ENCODE data around the gene MYO3B. TPM values are rescaled to one million over a fixed set of nuclear protein-coding genes. Genes with fewer than 3 reads are reported as not detected.

MYO3B gene
- total and polyA plus RNA-seq, 4 experiments from 2014 or later, result not detected

DNA sequence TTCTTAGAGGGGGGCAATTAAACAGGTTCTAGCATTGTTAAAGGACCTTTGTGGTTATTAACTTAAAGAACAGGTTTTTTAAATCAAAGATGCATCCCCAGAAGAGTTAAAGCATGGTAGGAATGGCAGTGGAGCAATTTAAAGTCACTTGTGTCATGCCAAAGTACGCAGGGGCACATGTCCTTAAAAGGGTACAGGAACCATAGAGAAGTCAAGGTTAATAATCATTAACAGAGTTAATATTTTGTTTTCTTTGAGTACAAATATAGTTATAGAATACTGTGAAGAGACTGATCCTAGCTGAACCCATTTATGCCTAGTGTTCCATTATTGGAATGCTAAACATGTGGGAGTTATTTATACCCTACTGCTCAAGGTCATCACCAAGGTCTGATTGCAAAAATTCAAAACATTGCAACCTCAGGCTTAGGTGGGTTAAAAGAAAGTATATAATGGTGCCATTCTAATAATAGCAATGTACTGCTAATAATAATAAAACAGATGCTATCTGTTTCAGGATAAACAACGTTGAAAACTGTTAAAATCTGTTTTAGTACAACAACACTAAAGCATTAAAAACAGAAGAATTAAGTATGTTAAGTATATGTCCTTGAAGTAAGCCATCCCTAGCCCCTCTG, 216.0 kb downstream of the MYO3B start:
- no peak for DNase-seq
- Histone ChIP-seq H3K27ac (ENCODE audit: low read depth, low read length) (no peak overlapping the region), H3K27me3 (ENCODE audit: insufficient read depth, low read length) (no peaks in the 10 kb centered on the region), H3K4me1 (ENCODE audit: insufficient read depth, low read length) (no peaks in the 10 kb centered on the region), H3K36me3 (ENCODE audit: insufficient read depth, low read length) (no peaks in the 10 kb centered on the region), H3K4me3 (ENCODE audit: low read length in 2 of 2) (no peak overlapping the region), H3K9me3 (ENCODE audit: control insufficient read depth in 1 of 2, low read length in 2 of 2) (no peaks in the 10 kb centered on the region)
- Mint-ChIP-seq H3K36me3 (no peaks in the 10 kb centered on the region), H3K27ac (no peak overlapping the region), H3K4me3 (no peak overlapping the region), H3K9me3 (no peaks in the 10 kb centered on the region), H3K27me3 (peaks cover 28 to 29% of the 10 kb centered on the region in 2 donors), H3K4me1 (no peaks in the 10 kb centered on the region)
- ChIA-PET CTCF (ENCODE audit: partially characterized antibody) (interaction anchor here (1.4 to 1.9 kb wide), 2 partner anchors 17 to 26 kb away, joined by 3 to 5 read pairs; no protein-coding TSS in a partner anchor), POLR2A (ENCODE audit: partially characterized antibody) (no interaction called here)
- intact Hi-C loops (cut with micrococcal nuclease), result no loop called here

DNA sequence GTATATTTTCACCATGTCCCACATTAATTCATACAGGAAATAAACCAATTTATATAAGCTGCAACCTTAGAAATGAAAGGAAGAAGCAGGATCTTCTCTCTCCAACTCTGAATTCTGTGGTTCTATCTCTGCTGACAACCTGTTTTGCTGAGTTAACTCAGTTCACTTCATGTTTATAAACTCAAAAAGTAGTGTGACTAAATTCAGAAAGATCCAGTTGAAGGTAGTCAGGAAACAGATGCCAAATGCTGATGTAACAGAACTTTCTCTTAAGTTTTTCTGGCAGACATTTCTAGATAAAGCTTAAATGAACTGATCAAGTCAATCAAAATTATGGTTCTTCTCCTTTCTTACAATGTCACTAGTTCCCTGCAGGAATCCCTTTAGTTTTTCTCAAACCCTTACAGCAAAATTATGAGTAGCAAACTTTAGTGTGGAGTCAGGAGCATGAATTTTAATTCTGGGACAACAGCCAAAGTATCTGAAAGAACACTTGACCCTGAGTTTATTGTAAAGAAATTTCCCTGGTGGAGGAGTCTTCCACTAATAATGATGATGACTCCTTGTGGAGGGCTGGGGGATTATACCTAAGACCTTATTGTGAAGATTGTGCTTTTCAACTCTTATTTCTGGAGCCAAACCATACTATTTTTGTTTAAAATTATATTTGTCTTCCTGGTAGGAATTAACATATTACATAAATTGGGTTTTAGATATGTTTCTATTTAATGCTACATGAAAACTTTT, 216.9 kb downstream of the MYO3B start:
- H3K9me3 ChIP-seq (ENCODE audit: control insufficient read depth in 1 of 2, low read length in 2 of 2), result no peaks in the 10 kb centered on the region
- intact Hi-C loops (cut with micrococcal nuclease), result no loop called here
- Mint-ChIP-seq H3K36me3 (no peaks in the 10 kb centered on the region), H3K27ac (no peak overlapping the region), H3K9me3 (peaks cover 0 to 2% (median 0%) of the 10 kb centered on the region in 8 donors), H3K4me3 (no peak overlapping the region), H3K27me3 (peaks cover 26 to 29% of the 10 kb centered on the region in 2 donors), H3K4me1 (no peaks in the 10 kb centered on the region)
- ChIA-PET CTCF (ENCODE audit: partially characterized antibody) (interaction anchor here (1.3 kb wide), 1 partner anchor 417 kb away, joined by 3 read pairs; no protein-coding TSS in a partner anchor), POLR2A (ENCODE audit: partially characterized antibody) (no interaction called here)
- no peak overlapping the region for H3K4me3 ChIP-seq (ENCODE audit: low read length in 2 of 2)
- no peaks in the 10 kb centered on the region for H3K36me3 ChIP-seq (ENCODE audit: insufficient read depth, low read length)
- no peaks in the 10 kb centered on the region for H3K27me3 ChIP-seq (ENCODE audit: insufficient read depth, low read length)
- no peak overlapping the region for H3K27ac ChIP-seq (ENCODE audit: low read depth, low read length)
- no peak for DNase-seq
- H3K4me1 ChIP-seq (ENCODE audit: insufficient read depth, low read length), result no peaks in the 10 kb centered on the region

DNA sequence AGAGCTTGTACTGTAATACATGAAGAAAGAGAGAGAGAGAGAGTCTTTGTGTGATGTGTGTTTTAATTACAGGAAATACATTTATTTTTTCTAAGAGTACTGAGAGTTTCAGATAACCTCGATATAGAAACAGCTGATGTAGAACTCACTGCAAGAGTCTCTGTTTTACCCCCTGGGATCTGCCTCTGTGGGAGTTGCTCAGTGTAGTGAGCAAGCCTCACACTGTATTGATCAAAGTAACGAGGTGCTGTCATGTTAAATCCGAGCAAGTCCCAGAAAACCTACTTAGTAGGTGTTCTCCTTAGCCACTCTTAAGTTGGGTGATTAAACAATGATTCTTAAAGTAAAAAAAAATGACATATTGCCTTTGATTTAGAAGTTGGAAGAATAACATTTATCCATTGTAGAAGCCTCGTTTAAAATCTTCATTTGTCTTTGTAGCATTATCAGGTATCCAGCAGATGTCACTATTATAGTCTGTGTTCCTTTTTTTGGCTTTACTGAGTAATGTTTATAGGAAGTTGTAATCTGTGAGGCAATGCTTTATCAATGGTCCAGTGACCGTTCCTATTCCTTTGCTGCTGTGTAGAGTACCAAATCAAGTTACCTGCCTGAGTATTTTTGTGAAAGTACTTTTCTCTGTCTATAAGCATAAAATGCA, 219.0 kb downstream of the MYO3B start:
- Histone ChIP-seq H3K4me3 (ENCODE audit: low read length in 2 of 2) (no peak overlapping the region), H3K27ac (ENCODE audit: low read depth, low read length) (no peak overlapping the region), H3K27me3 (ENCODE audit: insufficient read depth, low read length) (no peaks in the 10 kb centered on the region), H3K4me1 (ENCODE audit: insufficient read depth, low read length) (no peaks in the 10 kb centered on the region), H3K36me3 (ENCODE audit: insufficient read depth, low read length) (no peaks in the 10 kb centered on the region), H3K9me3 (ENCODE audit: control insufficient read depth in 1 of 2, low read length in 2 of 2) (no peaks in the 10 kb centered on the region)
- no peak for DNase-seq
- Mint-ChIP-seq H3K4me3 (no peak overlapping the region), H3K9me3 (peaks cover 0 to 3% (median 0%) of the 10 kb centered on the region in 8 donors), H3K4me1 (no peaks in the 10 kb centered on the region), H3K27me3 (peaks cover 29 to 31% of the 10 kb centered on the region in 2 donors), H3K36me3 (no peaks in the 10 kb centered on the region), H3K27ac (no peak overlapping the region)
- CTCF ChIA-PET (ENCODE audit: partially characterized antibody), result interaction anchor here (1.1 to 3.1 kb wide), 3 partner anchors 12 to 477 kb away, joined by 3 to 14 read pairs (median 5); no protein-coding TSS in a partner anchor
- POLR2A ChIA-PET (ENCODE audit: partially characterized antibody), result no interaction called here
- intact Hi-C loops (cut with micrococcal nuclease), result loop anchor here (1.0 kb wide), 1 partner anchor 415 kb away; no protein-coding TSS in a partner anchor

DNA sequence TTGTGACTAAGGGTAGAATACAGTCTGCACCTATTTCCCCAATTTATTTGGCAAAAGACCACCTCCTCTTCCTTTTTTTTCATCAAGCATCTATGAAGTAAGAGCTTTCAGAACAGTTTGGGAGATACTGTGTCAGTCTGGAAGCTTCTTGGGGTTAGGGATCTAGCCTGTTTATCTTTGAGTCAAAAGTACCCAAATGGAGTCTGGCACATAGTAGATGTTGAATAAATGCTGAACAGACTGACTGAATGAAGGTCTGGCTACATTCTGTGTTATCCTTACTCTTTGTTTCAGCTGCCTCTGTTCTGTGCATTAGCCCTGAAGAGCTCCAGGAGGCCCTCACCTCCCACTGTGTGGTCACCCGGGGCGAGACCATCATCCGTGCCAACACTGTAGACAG, 223.2 kb downstream of the MYO3B start:
- Mint-ChIP-seq H3K4me1 (no peaks in the 10 kb centered on the region), H3K27ac (no peak overlapping the region), H3K4me3 (no peak overlapping the region), H3K27me3 (peaks cover 23 to 24% of the 10 kb centered on the region in 2 donors), H3K9me3 (peaks cover 0 to 3% (median 0%) of the 10 kb centered on the region in 8 donors), H3K36me3 (no peaks in the 10 kb centered on the region)
- CTCF ChIA-PET (ENCODE audit: partially characterized antibody), result interaction anchor here (1.0 to 5.9 kb wide), 3 partner anchors 8 to 412 kb away, joined by 3 to 33 read pairs (median 4); no protein-coding TSS in a partner anchor
- no peaks in the 10 kb centered on the region for H3K4me1 ChIP-seq (ENCODE audit: insufficient read depth, low read length)
- intact Hi-C loops (cut with micrococcal nuclease), result no loop called here
- no peaks in the 10 kb centered on the region for H3K36me3 ChIP-seq (ENCODE audit: insufficient read depth, low read length)
- no peak overlapping the region for H3K27ac ChIP-seq (ENCODE audit: low read depth, low read length)
- H3K9me3 ChIP-seq (ENCODE audit: control insufficient read depth in 1 of 2, low read length in 2 of 2), result no peaks in the 10 kb centered on the region
- POLR2A ChIA-PET (ENCODE audit: partially characterized antibody), result no interaction called here
- H3K4me3 ChIP-seq (ENCODE audit: low read length in 2 of 2), result no peak overlapping the region
- peaks cover 4% of the 10 kb centered on the region for H3K27me3 ChIP-seq (ENCODE audit: insufficient read depth, low read length)
- DNase-seq, result no peak

DNA sequence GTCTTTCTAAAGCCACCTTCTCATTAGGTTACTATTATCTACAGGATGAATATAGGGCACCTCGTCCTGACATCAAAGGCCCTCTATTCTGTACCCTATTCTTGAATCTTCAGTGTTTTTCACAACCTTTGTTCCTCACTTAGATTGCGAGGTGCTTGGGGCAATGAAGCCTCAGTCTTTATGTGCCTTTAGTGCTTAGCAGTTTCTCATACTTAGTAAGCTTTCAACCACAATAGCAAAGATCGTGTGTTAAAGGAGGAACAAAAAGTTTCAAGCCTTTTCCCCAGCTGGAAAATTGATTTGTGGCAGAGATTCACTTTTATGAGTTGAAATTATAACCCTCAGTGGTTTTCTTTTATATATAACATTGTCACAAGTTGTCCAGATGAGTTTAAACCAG, 226.9 kb downstream of the MYO3B start:
- CTCF ChIA-PET (ENCODE audit: partially characterized antibody), result interaction anchor here (0.6 to 5.9 kb wide), 2 partner anchors 409 to 516 kb away, joined by 3 to 33 read pairs; no protein-coding TSS in a partner anchor
- H3K36me3 Mint-ChIP-seq, result no peaks in the 10 kb centered on the region
- intact Hi-C loops (cut with micrococcal nuclease), result loop anchor here (5.0 kb wide), 1 partner anchor 307 kb away; no protein-coding TSS in a partner anchor

DNA sequence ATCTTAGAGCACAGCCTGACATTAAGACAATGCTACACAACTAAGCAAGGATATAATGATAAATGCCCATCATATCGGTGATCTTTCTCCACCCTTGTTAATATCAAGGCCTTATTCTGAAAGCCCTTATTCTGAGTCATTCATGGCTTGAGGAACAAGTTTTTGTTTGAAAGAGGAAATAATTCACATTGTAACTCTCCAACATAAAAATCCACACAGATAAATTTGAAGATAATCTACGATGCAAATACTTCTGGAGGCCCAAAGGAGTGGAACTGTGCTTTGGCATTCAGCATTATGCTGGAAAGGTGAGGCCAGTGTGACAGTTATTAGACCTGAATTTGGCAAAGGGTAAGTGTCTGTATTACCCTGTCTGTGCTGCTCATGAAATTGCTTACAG, 227.4 kb downstream of the MYO3B start:
- no peak overlapping the region for H3K4me3 ChIP-seq (ENCODE audit: low read length in 2 of 2)
- H3K27me3 Mint-ChIP-seq, result peaks cover 30 to 35% of the 10 kb centered on the region in 2 donors
- no peaks in the 10 kb centered on the region for H3K36me3 ChIP-seq (ENCODE audit: insufficient read depth, low read length)
- H3K27me3 ChIP-seq (ENCODE audit: insufficient read depth, low read length), result peaks cover 15% of the 10 kb centered on the region
- ChIA-PET CTCF (ENCODE audit: partially characterized antibody) (interaction anchor here (0.6 to 5.9 kb wide), 3 partner anchors 86 to 516 kb away, joined by 3 to 33 read pairs (median 3); no protein-coding TSS in a partner anchor), POLR2A (ENCODE audit: partially characterized antibody) (no interaction called here)
- H3K27ac ChIP-seq (ENCODE audit: low read depth, low read length), result no peak overlapping the region
- H3K4me1 ChIP-seq (ENCODE audit: insufficient read depth, low read length), result peaks cover 7% of the 10 kb centered on the region
- no peak overlapping the region for H3K27ac Mint-ChIP-seq
- no peaks in the 10 kb centered on the region for H3K9me3 Mint-ChIP-seq
- H3K4me3 Mint-ChIP-seq, result no peak overlapping the region
- no peak for DNase-seq
- H3K36me3 Mint-ChIP-seq, result no peaks in the 10 kb centered on the region
- H3K9me3 ChIP-seq (ENCODE audit: control insufficient read depth in 1 of 2, low read length in 2 of 2), result no peaks in the 10 kb centered on the region
- peaks cover 3 to 6% (median 6%) of the 10 kb centered on the region in 4 donors for H3K4me1 Mint-ChIP-seq
- intact Hi-C loops (cut with micrococcal nuclease), result loop anchor here (5.0 kb wide), 1 partner anchor 307 kb away; no protein-coding TSS in a partner anchor

More for the DNA sequence above, 226.9 kb downstream of the MYO3B start:
- peaks cover 0 to under 1% (median 0%) of the 10 kb centered on the region in 8 donors for H3K9me3 Mint-ChIP-seq
- Histone ChIP-seq H3K36me3 (ENCODE audit: insufficient read depth, low read length) (no peaks in the 10 kb centered on the region), H3K27me3 (ENCODE audit: insufficient read depth, low read length) (peaks cover 15% of the 10 kb centered on the region), H3K4me1 (ENCODE audit: insufficient read depth, low read length) (peaks cover 7% of the 10 kb centered on the region), H3K4me3 (ENCODE audit: low read length in 2 of 2) (no peak overlapping the region), H3K9me3 (ENCODE audit: control insufficient read depth in 1 of 2, low read length in 2 of 2) (no peaks in the 10 kb centered on the region), H3K27ac (ENCODE audit: low read depth, low read length) (no peak overlapping the region)
- H3K27ac Mint-ChIP-seq, result no peak overlapping the region
- no peak for DNase-seq
- peaks cover 3 to 6% (median 6%) of the 10 kb centered on the region in 4 donors for H3K4me1 Mint-ChIP-seq
- H3K4me3 Mint-ChIP-seq, result no peak overlapping the region
- H3K27me3 Mint-ChIP-seq, result peaks cover 30 to 37% of the 10 kb centered on the region in 2 donors
- POLR2A ChIA-PET (ENCODE audit: partially characterized antibody), result no interaction called here

Measured in CD4-positive, alpha-beta memory T cell (primary cell).